Breast epithelium (tissue), 3 donors: ENCODE measurements around the gene OR52N4.

Source experiments
- POLR2A ChIP-seq: fragments of 450-650 bp; IDR thresholded peaks from one replicate; pipeline ENCODE4 v1.6.1; 2016; ENCODE audit warnings: antibody characterized with exemption, mild to moderate bottlenecking, moderate library complexity
- TF ChIP-seq, protein P1 (sequence below), 3 donors: fragments of 450-650 bp; IDR thresholded peaks; one replicate each; pipeline ENCODE4 v1.5.1; 2016 to 2017; ENCODE audit warnings: antibody characterized with exemption in 3 of 3, mild to moderate bottlenecking in 3 of 3, moderate library complexity in 3 of 3

DNA sequence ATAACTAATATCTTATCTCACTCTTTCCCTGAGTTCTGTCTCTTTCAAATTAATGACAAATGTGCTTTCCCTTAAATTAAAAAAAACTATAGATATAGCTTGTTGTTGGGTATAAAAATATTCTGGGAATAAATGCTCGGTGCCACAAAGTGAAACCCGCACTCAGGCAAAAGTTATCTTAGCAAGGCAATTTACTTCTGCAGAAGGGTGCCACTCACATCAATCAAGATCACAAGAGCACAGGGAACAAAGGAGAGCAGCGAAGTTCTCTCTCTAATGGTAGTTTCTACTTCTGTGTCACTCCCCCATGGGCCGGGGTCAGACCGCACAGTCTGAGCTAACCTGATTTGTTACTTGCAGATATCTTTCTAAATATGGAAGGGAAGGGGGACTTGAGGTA, 49.9 kb downstream of the OR52N4 start:
- TF ChIP-seq, protein P1, sequence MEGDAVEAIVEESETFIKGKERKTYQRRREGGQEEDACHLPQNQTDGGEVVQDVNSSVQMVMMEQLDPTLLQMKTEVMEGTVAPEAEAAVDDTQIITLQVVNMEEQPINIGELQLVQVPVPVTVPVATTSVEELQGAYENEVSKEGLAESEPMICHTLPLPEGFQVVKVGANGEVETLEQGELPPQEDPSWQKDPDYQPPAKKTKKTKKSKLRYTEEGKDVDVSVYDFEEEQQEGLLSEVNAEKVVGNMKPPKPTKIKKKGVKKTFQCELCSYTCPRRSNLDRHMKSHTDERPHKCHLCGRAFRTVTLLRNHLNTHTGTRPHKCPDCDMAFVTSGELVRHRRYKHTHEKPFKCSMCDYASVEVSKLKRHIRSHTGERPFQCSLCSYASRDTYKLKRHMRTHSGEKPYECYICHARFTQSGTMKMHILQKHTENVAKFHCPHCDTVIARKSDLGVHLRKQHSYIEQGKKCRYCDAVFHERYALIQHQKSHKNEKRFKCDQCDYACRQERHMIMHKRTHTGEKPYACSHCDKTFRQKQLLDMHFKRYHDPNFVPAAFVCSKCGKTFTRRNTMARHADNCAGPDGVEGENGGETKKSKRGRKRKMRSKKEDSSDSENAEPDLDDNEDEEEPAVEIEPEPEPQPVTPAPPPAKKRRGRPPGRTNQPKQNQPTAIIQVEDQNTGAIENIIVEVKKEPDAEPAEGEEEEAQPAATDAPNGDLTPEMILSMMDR (IDR thresholded peaks at IDR 0.05), result no peak
- TF ChIP-seq POLR2A, result no peak
